ENCODE measurements around the gene HMHB1.

- TF ChIP-seq POLR2A (IDR thresholded peaks at IDR 0.05; ENCODE audit: low read length) (no peak), GATA1 (IDR thresholded peaks at IDR 0.05; ENCODE audit: low read depth, low read length) (no peak)
These were observed 31.0 kb downstream of the HMHB1 start for GRCh38 chr5:143842920-143843319.
